AG04449 (cell line): ENCODE measurements around the gene CSDE1.

Source experiments
- CTCF ChIA-PET: fragments of 350-600 bp; formaldehyde crosslinking; extraction: SDS; loops from one replicate; lab custom pipeline; 2021; ENCODE audit warnings: antibody characterized with exemption; lab: Yijun Ruan, JAX
- POLR2A ChIA-PET: fragments of 400-600, 350-600 bp; formaldehyde crosslinking; extraction: SDS; loops from one replicate; lab custom pipeline; 2020; ENCODE audit warnings: antibody characterized with exemption, inconsistent platforms; lab: Yijun Ruan, JAX
- DNase-seq: peaks from one replicate; pipeline ENCODE4 v3.0.0-alpha.2; 2010; ENCODE audit warnings: low read depth, low spot score
- H3K4me3 ChIP-seq: 2 replicates; pipeline ENCODE4 v1.5.1; 2011; ENCODE audit warnings: low read depth, mild to moderate bottlenecking, control low read depth, low read length
- CTCF ChIP-seq: IDR thresholded peaks from one replicate; pipeline ENCODE4 v1.5.1; 2011; ENCODE audit warnings: mild to moderate bottlenecking, moderate library complexity, low read length, control low read depth, inconsistent platforms; ENCODE audit not compliant: insufficient read depth; ENCODE audit errors: missing control alignments

CSDE1 gene

GRCh38 chr1:114668373-114668772 lies 89.4 kb downstream of the CSDE1 start:
- no peak for TF ChIP-seq CTCF
- no peak overlapping the region for H3K4me3 ChIP-seq
- no peak for DNase-seq
- ChIA-PET POLR2A (no interaction called here), CTCF (interaction anchor here (1.2 to 7.2 kb wide), 4 partner anchors 8 to 386 kb away, joined by 3 to 63 read pairs (median 7); no protein-coding TSS in a partner anchor)

GRCh38 chr1:114666954-114667353 lies 90.8 kb downstream of the CSDE1 start:
- TF ChIP-seq CTCF: no peak
- no peak overlapping the region for H3K4me3 ChIP-seq
- POLR2A ChIA-PET: no interaction called here
- no peak for DNase-seq
- CTCF ChIA-PET: interaction anchor here (7.2 kb wide), 1 partner anchor 321 kb away, joined by 63 read pairs; no protein-coding TSS in a partner anchor
